Measurements from ENCODE around the gene SLC12A7.

SLC12A7 gene

DNA sequence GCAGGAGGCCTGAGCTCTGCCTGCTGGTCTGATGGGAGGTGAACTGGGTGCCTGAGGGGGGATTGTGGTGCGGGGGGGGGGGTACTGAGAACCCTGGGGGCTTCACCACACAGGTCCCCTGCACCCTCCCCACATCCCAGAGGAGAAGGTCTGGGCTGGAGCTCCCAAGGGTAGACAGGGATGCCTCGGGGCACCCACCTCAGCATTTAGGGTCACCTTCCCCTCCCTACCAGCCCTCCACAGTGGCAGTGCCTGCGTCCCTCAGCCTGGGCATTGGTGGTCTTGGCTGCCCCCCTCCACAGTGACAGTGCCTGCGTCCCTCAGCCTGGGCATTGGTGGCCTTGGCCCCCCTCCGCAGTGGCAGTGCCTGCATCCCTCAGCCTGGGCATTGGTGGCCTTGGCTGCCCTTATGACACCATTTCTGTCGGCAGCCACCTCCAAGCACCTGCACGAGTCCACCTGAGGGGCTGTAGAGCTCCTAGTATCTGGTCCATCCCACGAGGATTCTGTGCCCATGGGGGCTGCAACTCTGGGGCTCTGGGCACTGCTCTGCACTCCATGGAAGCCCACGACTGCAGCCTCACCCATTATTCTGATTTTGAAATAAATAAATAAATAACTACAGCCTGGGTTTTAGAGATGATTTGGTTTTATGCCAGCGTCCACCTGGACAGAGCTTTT lies 81.8 kb downstream of the SLC12A7 start:
- TF ChIP-seq TAF1 (IDR thresholded peaks at IDR 0.05; ENCODE audit: borderline replicate concordance, insufficient read depth, low read length) = no peak
- no peak for TF ChIP-seq FOXP2 (optimal IDR thresholded peaks at IDR 0.05; ENCODE audit: borderline replicate concordance, extremely low read depth, extremely low read length, insufficient read depth)
- TF ChIP-seq POLR2AphosphoS5 (IDR thresholded peaks at IDR 0.05; ENCODE audit: low read depth, low read length) = no peak
- TF ChIP-seq, protein P1, sequence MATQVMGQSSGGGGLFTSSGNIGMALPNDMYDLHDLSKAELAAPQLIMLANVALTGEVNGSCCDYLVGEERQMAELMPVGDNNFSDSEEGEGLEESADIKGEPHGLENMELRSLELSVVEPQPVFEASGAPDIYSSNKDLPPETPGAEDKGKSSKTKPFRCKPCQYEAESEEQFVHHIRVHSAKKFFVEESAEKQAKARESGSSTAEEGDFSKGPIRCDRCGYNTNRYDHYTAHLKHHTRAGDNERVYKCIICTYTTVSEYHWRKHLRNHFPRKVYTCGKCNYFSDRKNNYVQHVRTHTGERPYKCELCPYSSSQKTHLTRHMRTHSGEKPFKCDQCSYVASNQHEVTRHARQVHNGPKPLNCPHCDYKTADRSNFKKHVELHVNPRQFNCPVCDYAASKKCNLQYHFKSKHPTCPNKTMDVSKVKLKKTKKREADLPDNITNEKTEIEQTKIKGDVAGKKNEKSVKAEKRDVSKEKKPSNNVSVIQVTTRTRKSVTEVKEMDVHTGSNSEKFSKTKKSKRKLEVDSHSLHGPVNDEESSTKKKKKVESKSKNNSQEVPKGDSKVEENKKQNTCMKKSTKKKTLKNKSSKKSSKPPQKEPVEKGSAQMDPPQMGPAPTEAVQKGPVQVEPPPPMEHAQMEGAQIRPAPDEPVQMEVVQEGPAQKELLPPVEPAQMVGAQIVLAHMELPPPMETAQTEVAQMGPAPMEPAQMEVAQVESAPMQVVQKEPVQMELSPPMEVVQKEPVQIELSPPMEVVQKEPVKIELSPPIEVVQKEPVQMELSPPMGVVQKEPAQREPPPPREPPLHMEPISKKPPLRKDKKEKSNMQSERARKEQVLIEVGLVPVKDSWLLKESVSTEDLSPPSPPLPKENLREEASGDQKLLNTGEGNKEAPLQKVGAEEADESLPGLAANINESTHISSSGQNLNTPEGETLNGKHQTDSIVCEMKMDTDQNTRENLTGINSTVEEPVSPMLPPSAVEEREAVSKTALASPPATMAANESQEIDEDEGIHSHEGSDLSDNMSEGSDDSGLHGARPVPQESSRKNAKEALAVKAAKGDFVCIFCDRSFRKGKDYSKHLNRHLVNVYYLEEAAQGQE (IDR thresholded peaks at IDR 0.05; ENCODE audit: insufficient read depth in 1 of 2, low read depth in 2 of 2, low read length in 2 of 2) = no peak
- TF ChIP-seq SIN3A (IDR thresholded peaks at IDR 0.05; ENCODE audit: borderline replicate concordance, insufficient read depth, low read length) = no peak

DNA sequence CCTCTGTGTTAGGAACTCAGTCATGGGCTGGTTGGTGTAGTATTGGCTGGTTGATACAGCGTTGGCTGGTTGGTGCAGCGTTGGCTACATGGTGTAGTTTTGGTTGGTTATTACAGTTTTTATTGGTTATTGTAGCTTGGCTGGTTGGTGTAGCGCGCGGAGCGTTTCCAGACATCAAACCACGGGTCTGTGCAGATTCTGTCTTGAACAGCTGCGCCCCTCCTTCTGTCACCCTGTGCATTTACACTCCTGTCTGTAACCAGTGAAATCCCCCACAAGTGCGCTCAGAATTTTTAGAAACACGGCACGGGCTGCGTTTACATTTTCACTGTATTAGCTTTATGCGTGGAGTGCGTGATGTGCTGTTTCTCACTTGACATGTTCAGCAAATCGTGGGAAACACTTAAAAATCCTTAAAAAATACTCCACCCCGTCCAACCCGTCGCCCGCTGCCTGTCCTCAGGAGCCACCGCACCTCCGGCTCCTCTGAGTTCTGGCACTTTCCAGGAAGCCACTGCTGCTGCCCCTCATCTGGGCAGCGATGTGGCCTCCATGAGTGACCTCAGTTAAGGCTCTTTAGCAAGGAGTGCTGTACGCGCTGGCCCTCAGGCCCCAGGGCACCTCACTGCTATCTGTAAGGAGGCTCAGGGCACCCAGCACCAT lies 82.5 kb downstream of the SLC12A7 start:
- TF ChIP-seq, protein P1 (IDR thresholded peaks at IDR 0.05; ENCODE audit: insufficient read depth in 1 of 2, low read depth in 2 of 2, low read length in 2 of 2) = no peak
- TF ChIP-seq SIN3A (IDR thresholded peaks at IDR 0.05; ENCODE audit: borderline replicate concordance, insufficient read depth, low read length) (no peak), POLR2AphosphoS5 (IDR thresholded peaks at IDR 0.05; ENCODE audit: low read depth, low read length) (no peak), TAF1 (IDR thresholded peaks at IDR 0.05; ENCODE audit: borderline replicate concordance, insufficient read depth, low read length) (no peak), FOXP2 (optimal IDR thresholded peaks at IDR 0.05; ENCODE audit: borderline replicate concordance, extremely low read depth, extremely low read length, insufficient read depth) (no peak)

DNA sequence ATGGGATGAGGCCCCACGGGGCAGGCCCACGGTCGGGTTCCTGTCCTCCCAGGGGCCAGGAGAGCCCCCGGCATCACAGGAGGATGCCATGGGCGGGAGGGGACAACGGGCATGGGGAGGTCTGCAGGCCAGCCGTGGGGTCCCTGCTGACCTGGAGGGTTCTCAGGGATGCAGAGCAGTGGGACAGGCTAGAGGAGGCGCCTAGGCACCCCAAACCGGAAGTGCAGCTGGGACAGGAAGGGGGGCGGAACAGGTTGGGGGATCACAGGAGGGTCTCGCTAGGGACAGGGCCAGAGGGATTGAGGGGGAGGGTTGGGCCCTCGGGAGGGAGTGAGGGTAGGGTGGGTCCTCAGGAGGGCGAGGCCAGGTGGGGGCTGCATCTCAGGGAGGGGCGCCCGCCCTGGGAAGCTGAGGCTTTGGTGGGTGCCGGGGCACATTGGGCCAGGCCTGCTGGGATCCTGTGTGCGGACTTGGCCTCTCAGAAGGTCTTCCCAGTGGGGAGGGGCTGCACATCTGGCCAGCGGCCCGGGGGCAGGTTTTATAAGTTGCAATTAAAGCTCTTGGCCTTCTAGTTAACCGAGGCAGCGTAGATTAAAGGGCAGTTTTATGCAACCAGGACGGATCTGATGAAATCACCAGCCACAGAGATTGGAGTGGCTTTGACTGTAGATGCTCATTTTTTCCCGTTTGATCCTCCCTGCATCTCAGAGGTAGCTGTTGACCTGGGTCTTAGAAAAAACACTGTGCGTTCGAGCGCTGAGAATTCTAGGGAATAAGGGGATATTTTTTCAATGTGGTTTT lies 83.2 kb downstream of the SLC12A7 start:
- TF ChIP-seq TAF1 (IDR thresholded peaks at IDR 0.05; ENCODE audit: borderline replicate concordance, insufficient read depth, low read length) (no peak), POLR2AphosphoS5 (IDR thresholded peaks at IDR 0.05; ENCODE audit: low read depth, low read length) (no peak), FOXP2 (optimal IDR thresholded peaks at IDR 0.05; ENCODE audit: borderline replicate concordance, extremely low read depth, extremely low read length, insufficient read depth) (no peak), SIN3A (IDR thresholded peaks at IDR 0.05; ENCODE audit: borderline replicate concordance, insufficient read depth, low read length) (no peak)
- TF ChIP-seq, protein P1 (IDR thresholded peaks at IDR 0.05; ENCODE audit: insufficient read depth in 1 of 2, low read depth in 2 of 2, low read length in 2 of 2) = no peak

DNA sequence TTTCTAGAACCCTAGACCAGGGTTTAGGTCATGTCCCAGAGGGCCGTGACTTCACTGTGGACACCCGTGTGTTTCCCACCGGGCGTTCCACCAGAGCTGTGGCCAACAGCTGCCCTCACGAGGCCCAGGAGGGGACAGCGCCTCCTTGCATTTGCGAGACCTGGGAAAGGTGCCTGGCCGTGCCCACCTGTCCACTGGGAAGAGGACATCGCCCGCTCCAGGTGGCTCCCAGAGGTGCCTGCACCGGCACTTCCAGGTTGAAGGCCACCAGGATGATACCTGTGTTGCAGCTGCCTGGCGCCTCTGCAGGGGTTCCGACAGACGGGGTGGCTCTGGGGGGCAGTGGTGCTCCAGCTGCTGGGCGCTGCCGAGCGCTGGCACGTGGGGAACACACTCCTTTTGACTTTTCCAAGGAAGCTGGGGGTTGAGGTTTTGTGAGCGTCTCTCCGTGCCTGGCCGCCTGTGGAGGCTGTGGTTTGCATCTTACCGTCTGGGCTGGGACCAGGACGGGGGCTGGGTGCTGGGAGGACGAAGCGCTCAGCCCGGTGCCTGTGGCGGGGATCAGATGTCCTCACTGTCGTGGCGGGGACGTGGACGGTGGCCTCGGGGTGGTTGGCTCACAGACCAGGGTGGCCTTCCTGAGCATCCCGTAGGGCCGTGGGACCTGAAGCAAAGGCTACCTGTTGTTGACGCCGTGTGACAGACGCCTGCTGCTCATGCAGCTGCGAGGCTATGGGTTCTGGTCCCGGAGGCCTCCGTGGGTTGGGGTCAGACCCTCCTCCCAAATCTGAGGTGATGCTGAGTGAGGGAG lies 84.0 kb downstream of the SLC12A7 start:
- TF ChIP-seq, protein P1 (IDR thresholded peaks at IDR 0.05; ENCODE audit: insufficient read depth in 1 of 2, low read depth in 2 of 2, low read length in 2 of 2) = no peak

All from PFSK-1 (cell line).